Measurements from ENCODE around the gene GTF3C4.

GRCh38 chr9:132638240-132638639 lies 32.0 kb upstream of the GTF3C4 start:
- TF ChIP-seq POLR2AphosphoS5 (IDR thresholded peaks at IDR 0.05), result no peak
- TF ChIP-seq, protein P1, sequence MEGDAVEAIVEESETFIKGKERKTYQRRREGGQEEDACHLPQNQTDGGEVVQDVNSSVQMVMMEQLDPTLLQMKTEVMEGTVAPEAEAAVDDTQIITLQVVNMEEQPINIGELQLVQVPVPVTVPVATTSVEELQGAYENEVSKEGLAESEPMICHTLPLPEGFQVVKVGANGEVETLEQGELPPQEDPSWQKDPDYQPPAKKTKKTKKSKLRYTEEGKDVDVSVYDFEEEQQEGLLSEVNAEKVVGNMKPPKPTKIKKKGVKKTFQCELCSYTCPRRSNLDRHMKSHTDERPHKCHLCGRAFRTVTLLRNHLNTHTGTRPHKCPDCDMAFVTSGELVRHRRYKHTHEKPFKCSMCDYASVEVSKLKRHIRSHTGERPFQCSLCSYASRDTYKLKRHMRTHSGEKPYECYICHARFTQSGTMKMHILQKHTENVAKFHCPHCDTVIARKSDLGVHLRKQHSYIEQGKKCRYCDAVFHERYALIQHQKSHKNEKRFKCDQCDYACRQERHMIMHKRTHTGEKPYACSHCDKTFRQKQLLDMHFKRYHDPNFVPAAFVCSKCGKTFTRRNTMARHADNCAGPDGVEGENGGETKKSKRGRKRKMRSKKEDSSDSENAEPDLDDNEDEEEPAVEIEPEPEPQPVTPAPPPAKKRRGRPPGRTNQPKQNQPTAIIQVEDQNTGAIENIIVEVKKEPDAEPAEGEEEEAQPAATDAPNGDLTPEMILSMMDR (IDR thresholded peaks at IDR 0.05; ENCODE audit: poor library complexity, severe bottlenecking), result no peak
- TF ChIP-seq EZH2 (IDR thresholded peaks at IDR 0.05; ENCODE audit: borderline replicate concordance, insufficient read depth, low read length, poor library complexity, severe bottlenecking), result no peak
- no peak for TF ChIP-seq SMC3 (conservative IDR thresholded peaks at IDR 0.05; ENCODE audit: poor library complexity)
- TF ChIP-seq EP300 (conservative IDR thresholded peaks at IDR 0.05; ENCODE audit: poor library complexity, severe bottlenecking), result no peak
